Measurements from ENCODE around the gene ASIP. TPM values are rescaled to one million over a fixed set of nuclear protein-coding genes. Genes with fewer than 3 reads are reported as not detected.
"Not testable (repeated sequence)": the region's sequence is repeated elsewhere in the genome, so short reads cannot be mapped to it uniquely, and the experiment has no call there.

The ASIP gene
- total and polyA plus RNA-seq, 2 of the 13 experiments (the other 11 are each of a cell fraction or from before 2014, with no cell fraction given): not detected

GRCh38 chr20:34222208-34222607 is 19.0 kb upstream of the ASIP start:
- H3K9ac ChIP-seq (ENCODE audit: insufficient read depth, low read depth, low read length): no peak overlapping the region
- TF ChIP-seq CEBPB (IDR thresholded peaks at IDR 0.05; ENCODE audit: borderline replicate concordance, low read depth, low read length): peak; percentile 57; the same call in 1 of the 2 replicates
- TF ChIP-seq KLF11 (CRISPR knock-in tag; IDR thresholded peaks at IDR 0.05): no peak
- no peaks in the 10 kb centered on the region for H4K20me1 ChIP-seq (ENCODE audit: insufficient read depth, low read length)
- WGBS (ENCODE audit: low lambda C conversion rate): 43% methylated on average over 3 of the region's 3 CpGs
- no peaks in the 10 kb centered on the region for H3K9me3 ChIP-seq (ENCODE audit: low read length)
- no peaks in the 10 kb centered on the region for H3K4me1 ChIP-seq (ENCODE audit: insufficient read depth, low read length)
- in situ Hi-C loops (cut with HindIII; ENCODE audit: extremely low pct_ligation_motif_present, low pct_unique_long_range_greater_than_20kb): no loop called here
- intact Hi-C loops (cut with micrococcal nuclease; ENCODE audit: unreplicated experiment): no loop called here
- FAIRE-seq (no peak), DNase-seq (ENCODE audit: low spot score) (no peak), ATAC-seq (no peak)
- H3K4me3 ChIP-seq (replicated peaks in 1 of 3; ENCODE audit: insufficient read depth in 1 of 3, low read depth in 2 of 3, low read length in 3 of 3): no peak overlapping the region
- CTCF ChIA-PET (ENCODE audit: low intra/inter-chr PET ratio, low total read pairs): no interaction called here
- BruUV-seq (replicated peaks): no TSS peak
- H2AFZ ChIP-seq (ENCODE audit: low read length): no peak overlapping the region
- POLR2A ChIA-PET: no interaction called here
- H3K36me3 ChIP-seq (replicated peaks in 1 of 2; ENCODE audit: control insufficient read depth in 1 of 2, insufficient read depth in 2 of 2, low read length in 2 of 2): no peaks in the 10 kb centered on the region
- no peaks in the 10 kb centered on the region for H3K79me2 ChIP-seq (ENCODE audit: insufficient read depth, low read length)
- H3K27me3 ChIP-seq (ENCODE audit: control insufficient read depth in 1 of 2, insufficient read depth in 2 of 2, low read length in 2 of 2): peaks cover 0 to 32% of the 10 kb centered on the region in 2 experiments; a peak in 3 of 5 replicates
- H3K27ac ChIP-seq (ENCODE audit: extremely low read length, insufficient read depth, low read length): no peak overlapping the region
- no peak overlapping the region for H3K4me2 ChIP-seq (ENCODE audit: low read depth, low read length)

GRCh38 chr20:34224251-34224650 is 17.0 kb upstream of the ASIP start:
- CTCF ChIA-PET (ENCODE audit: low intra/inter-chr PET ratio, low total read pairs); intact Hi-C loops (cut with micrococcal nuclease; ENCODE audit: unreplicated experiment); H3K4me2 ChIP-seq (ENCODE audit: low read depth, low read length); H3K36me3 ChIP-seq (replicated peaks in 1 of 2; ENCODE audit: control insufficient read depth in 1 of 2, insufficient read depth in 2 of 2, low read length in 2 of 2); H3K79me2 ChIP-seq (ENCODE audit: insufficient read depth, low read length); POLR2A ChIA-PET; DNase-seq (ENCODE audit: low spot score); H3K9ac ChIP-seq (ENCODE audit: insufficient read depth, low read depth, low read length); H2AFZ ChIP-seq (ENCODE audit: low read length); BruUV-seq (replicated peaks); H3K27ac ChIP-seq (ENCODE audit: extremely low read length, insufficient read depth, low read length); H3K4me1 ChIP-seq (ENCODE audit: insufficient read depth, low read length); H3K9me3 ChIP-seq (ENCODE audit: low read length); FAIRE-seq; in situ Hi-C loops (cut with HindIII; ENCODE audit: extremely low pct_ligation_motif_present, low pct_unique_long_range_greater_than_20kb); H3K4me3 ChIP-seq (replicated peaks in 1 of 3; ENCODE audit: insufficient read depth in 1 of 3, low read depth in 2 of 3, low read length in 3 of 3); H4K20me1 ChIP-seq (ENCODE audit: insufficient read depth, low read length): not testable (repeated sequence)
- 44% methylated on average over 2 of the region's 2 CpGs for WGBS (ENCODE audit: low lambda C conversion rate)
- H3K27me3 ChIP-seq (ENCODE audit: control insufficient read depth in 1 of 2, insufficient read depth in 2 of 2, low read length in 2 of 2): peaks cover 0 to 17% of the 10 kb centered on the region in 2 experiments; a peak in 2 of 5 replicates
- ATAC-seq: peak; percentile 71

GRCh38 chr20:34231634-34232033 is 9.6 kb upstream of the ASIP start:
- peaks cover 6% of the 10 kb centered on the region; the same call in 1 of the 2 replicates for H3K4me1 ChIP-seq (ENCODE audit: insufficient read depth, low read length)
- POLR2A ChIA-PET: no interaction called here
- no peak for TF ChIP-seq CCDC6 (CRISPR knock-in tag; IDR thresholded peaks at IDR 0.05)

More at GRCh38 chr20:34231634-34232033, 9.6 kb upstream of the ASIP start:
- in situ Hi-C loops (cut with HindIII; ENCODE audit: extremely low pct_ligation_motif_present, low pct_unique_long_range_greater_than_20kb) (no loop called here), intact Hi-C loops (cut with micrococcal nuclease; ENCODE audit: unreplicated experiment) (no loop called here)
- no peaks in the 10 kb centered on the region for H3K9me3 ChIP-seq (ENCODE audit: low read length)
- no peak overlapping the region for H3K27ac ChIP-seq (ENCODE audit: extremely low read length, insufficient read depth, low read length)
- no peak for ATAC-seq
- H3K4me3 ChIP-seq (replicated peaks in 1 of 3; ENCODE audit: insufficient read depth in 1 of 3, low read depth in 2 of 3, low read length in 3 of 3): no peak overlapping the region
- H3K4me2 ChIP-seq (ENCODE audit: low read depth, low read length): no peak overlapping the region
- no peaks in the 10 kb centered on the region for H3K27me3 ChIP-seq (ENCODE audit: control insufficient read depth in 1 of 2, insufficient read depth in 2 of 2, low read length in 2 of 2)
- no peak for DNase-seq (ENCODE audit: low spot score)
- no peaks in the 10 kb centered on the region for H3K79me2 ChIP-seq (ENCODE audit: insufficient read depth, low read length)
- H4K20me1 ChIP-seq (ENCODE audit: insufficient read depth, low read length): no peaks in the 10 kb centered on the region
- H3K9ac ChIP-seq (ENCODE audit: insufficient read depth, low read depth, low read length): no peak overlapping the region
- CTCF ChIA-PET (ENCODE audit: low intra/inter-chr PET ratio, low total read pairs): no interaction called here
- BruUV-seq (replicated peaks): no TSS peak
- H2AFZ ChIP-seq (ENCODE audit: low read length): no peak overlapping the region
- H3K36me3 ChIP-seq (replicated peaks in 1 of 2; ENCODE audit: control insufficient read depth in 1 of 2, insufficient read depth in 2 of 2, low read length in 2 of 2): no peaks in the 10 kb centered on the region
- no peak for FAIRE-seq

Measured in HepG2 (cell line).